GM18505 (cell line): ENCODE measurements around the gene FGF14.

Experiments used
- ATAC-seq: cut with Tn5 transposase; IDR thresholded peaks from one replicate; pipeline ENCODE4 v1.9.1; 2021; ENCODE audit not compliant: unreplicated experiment
- POLR2A ChIP-seq: IDR thresholded peaks from 4 replicates; pipeline ENCODE4 v1.6.1; 2011; ENCODE audit warnings: borderline replicate concordance; ENCODE audit not compliant: insufficient read depth, insufficient read length; ENCODE audit errors: extremely low read depth

Gene FGF14

DNA sequence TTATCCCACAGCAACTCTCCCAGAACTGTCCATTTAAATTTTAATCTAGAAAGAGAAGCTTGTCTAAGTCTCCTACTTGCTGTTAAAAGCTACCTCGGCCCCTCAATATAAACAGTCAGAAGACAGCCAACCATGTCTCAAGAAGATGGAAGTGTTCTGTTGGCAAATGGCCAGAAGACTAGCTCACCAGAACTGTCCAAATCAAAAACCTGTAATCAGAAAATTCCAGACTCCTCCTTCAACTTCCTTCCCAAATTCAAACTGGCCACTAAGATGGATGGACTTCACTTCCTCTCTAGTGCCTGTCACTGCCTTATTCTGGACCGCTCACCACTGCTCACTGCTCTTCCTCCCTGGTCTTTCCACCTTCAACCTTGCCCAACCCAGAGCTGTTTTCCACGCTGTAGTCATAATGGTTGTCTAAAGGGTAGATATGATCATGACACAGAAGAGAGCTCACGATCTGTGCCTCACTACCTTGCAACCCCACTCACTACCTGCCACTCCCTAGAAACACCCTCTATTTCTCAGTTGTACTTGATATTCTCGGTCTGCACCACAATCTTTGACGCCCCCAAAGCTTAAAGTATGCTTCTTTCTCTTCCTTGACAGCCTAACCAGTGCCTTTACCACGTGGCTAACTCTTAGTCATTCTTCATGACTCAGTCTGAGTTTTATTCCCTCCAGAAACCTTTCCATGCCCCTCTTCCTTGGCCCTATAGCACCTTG is 9.2 kb downstream of the FGF14 start:
- no peak for ATAC-seq
- no peak for TF ChIP-seq POLR2A

DNA sequence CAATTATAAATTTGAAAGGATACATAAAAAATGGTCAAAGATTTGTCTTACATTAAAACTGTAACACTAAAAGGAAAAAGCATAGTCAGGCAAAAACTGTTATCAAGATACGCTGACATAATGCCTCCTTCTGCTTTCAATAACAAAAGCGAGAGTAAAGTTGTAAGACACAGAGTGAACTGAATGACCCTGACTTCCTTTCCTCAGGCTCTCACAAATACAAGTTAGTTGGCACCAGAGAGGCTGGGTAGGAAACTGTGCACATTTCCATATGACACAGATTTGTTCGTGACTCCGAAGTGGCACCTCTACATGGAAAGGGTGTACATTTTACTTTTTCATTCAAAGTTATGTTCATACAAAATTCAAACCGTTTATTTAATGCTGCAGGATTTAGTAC is 15.4 kb downstream of the FGF14 start:
- no peak for ATAC-seq
- no peak for TF ChIP-seq POLR2A

DNA sequence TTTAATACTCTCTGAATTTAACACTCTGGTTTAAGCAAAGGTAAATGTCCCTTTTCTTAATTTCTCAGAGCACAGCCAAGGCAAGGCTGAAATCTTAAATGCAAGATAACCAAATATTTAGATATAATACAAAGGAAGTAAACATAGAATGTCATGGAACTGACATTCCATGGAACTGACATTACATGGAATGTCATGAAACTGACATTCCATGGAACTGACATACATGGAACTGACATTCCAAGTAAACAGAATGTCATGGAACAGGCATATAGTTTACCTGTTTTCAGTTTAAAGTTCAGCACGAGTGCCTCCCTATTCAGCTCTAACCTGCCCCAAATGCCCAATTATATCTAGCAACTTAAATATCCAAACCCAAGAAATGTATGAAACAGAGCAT is 21.8 kb downstream of the FGF14 start:
- TF ChIP-seq POLR2A, result no peak
- no peak for ATAC-seq

DNA sequence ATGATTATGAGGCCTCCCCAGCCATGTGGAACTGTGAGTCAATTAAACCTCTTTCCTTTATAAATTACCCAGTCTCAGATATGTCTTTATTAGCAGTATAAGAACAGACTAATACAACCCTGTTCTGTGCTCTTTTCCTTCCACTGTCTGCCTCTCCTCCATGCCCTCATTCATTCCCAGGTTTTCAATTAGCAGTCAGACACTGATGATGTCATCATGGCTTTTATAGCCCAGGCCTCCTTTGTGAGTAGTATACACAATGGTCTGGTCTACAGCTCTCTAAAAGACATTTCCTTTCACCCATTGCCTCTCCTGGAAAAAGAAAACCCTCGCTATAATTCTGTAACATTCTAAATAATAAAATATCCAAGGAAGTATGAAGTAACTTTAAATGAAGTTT is 25.5 kb downstream of the FGF14 start:
- ATAC-seq, result no peak
- no peak for TF ChIP-seq POLR2A

DNA sequence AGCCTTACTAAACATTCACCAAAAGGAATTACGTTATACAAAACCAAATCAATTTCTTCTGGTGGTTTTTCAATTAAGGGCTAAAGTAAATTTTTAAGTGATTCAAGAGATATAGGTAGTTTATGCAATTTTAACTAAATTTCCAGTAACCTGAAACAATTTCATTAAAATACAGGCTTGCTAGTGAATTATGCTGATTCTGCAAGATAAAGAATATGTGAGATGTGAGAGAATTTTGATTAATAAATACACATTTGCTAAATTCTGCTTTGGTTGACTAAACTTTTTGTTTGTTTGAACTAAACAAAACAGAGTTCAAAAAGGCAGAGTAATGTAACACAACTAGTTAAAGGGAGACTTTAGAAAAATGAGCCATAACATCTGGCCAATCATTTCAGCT is 27.1 kb downstream of the FGF14 start:
- no peak for TF ChIP-seq POLR2A
- ATAC-seq, result no peak

DNA sequence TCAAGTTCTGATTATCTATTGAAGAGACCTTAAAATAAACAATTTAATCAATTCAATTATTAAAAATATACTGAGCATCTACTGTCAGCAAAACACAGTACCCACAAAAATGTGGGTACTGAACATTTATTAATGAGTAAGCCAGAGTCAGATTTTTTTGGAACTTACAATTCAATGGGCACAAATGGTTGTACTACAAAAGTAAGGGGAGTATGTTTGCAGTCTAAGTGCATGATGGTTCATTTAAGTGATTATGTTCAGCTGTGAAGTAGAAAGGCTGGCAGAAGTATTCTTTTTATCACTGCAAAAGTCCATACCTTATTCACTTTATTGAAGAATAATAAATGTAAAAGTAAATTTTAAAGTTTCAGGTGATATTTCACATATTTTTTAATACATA is 27.6 kb downstream of the FGF14 start:
- no peak for ATAC-seq
- TF ChIP-seq POLR2A, result no peak

DNA sequence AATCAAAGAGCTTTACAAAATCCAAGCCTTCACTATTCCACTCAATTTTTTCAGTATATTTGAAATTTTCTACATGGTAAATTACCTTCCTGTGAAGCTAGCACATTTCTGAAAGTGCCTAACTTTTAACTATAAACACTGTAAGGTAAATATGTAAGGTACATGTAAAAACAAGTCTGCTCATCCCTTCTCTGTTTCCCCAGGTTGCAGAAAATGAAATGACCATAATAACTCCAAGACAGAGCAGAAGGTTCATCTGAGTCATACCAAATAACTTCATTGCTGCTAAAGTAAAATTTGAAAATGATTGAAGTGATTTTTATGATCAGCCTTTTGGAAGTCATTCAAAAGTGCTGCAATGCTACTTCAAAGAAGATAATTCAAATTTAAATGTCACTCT is 28.6 kb downstream of the FGF14 start:
- TF ChIP-seq POLR2A, result no peak
- ATAC-seq, result no peak

DNA sequence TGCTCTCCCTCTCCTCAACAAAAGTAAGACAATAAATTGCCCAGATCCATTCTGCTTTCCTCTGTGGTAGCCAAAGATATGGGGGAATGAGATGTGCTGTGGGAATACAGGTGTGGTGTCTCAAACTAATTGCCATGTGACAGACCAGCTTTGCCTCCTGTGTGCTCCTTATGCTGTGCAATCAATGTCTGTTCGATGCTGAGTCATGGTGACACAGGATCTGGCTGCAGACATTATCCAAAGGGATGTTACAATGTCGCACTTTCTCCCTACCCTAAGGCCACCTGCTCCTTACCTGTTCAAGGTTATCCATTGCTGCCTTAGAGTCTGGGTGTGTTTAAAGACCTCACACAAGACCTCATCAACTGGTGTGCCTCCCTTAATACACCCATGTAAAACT is 32.5 kb downstream of the FGF14 start:
- ATAC-seq, result no peak
- no peak for TF ChIP-seq POLR2A

DNA sequence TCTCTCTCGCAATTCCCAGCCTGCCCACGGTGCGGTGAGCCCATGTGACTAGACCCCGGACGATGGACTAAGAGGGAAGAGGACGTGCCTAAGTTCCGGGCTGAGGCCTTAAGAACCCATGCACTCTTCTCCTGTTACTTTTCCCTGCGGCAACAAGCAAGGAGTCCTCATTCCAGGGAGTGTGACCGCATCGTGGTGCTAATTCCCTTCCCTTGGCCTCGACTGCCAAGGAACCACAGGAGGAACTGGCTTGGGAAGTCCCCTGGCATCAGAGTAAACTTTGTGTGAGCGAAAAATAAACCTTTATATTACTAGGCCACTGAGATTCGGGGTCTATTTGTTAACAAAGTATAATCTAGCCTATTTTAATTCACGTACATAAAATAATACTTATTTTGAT is 34.0 kb downstream of the FGF14 start:
- ATAC-seq, result no peak
- TF ChIP-seq POLR2A, result no peak

DNA sequence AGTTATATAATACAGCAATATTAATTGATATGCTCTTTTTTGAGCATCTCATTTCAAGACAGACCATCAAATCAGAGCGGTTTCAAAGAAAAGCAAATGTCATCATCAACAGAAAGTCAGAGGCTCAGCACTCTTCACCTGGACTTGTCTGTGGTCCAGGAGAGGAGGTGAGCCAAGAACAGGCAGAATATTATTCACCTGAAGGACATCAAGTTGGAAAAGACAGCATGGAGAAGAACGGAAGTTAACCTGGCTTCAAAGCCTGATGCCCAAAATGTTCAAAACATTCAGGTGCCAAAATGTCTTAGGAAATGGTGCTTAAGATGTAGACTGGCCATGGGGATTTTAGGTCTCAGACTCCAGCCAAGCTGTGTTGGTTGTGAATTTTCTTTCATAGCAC is 40.7 kb downstream of the FGF14 start:
- ATAC-seq, result no peak
- no peak for TF ChIP-seq POLR2A

DNA sequence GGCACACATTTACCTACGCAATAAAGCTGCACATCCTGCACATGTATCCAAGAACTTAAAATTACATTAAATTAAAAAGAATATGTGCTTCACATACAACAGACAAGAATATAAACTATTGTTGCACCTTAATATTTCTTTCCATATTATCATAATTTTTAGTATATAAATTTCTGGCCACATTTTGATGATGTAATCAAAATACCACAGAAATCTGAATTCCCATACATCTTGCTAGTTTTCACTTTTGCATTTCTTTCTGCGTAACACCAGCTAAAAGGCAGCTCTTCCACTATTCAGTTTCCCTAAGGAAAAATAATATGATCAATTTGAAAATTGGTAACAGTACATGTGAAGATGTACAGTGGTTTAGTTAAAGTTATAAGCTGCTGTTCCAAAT is 42.6 kb downstream of the FGF14 start:
- no peak for ATAC-seq
- no peak for TF ChIP-seq POLR2A

DNA sequence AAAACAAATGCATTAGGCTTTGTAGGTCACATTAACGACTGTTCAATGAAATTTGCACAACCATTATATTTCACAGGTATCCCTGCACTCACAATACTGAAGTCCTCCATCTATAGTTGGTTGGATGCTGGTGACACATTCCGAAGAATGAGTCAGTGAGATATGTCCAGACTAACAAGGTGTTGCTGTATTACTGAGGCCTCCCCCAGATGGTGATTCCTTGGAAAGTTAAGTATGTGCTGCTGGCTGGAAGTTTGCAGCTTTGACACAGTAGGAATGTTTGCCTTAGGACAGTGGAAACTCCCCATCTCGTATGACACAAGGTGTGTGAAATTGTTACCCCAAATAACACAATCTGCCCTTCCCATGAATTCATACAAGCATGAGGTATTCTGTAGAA is 46.6 kb downstream of the FGF14 start:
- no peak for TF ChIP-seq POLR2A
- ATAC-seq, result no peak

DNA sequence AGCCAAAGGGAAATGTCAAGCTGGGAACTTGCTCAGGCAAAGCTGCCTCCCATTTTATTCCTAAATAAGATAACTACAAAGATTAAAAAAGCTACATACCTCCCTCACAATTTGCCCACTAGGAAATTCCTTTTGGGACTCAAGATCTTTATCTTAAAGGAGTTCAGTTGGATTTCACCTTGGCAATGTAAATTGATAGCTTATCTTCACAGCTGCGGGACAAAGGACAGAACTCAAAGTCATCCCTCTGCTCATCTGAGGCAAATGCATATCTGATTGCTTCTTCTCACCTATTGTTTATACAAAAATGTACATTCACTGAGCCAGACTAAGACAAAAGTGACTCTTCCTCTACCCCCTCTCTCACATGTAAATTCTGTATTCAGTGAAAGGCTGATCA is 47.8 kb downstream of the FGF14 start:
- ATAC-seq, result no peak
- TF ChIP-seq POLR2A, result no peak

DNA sequence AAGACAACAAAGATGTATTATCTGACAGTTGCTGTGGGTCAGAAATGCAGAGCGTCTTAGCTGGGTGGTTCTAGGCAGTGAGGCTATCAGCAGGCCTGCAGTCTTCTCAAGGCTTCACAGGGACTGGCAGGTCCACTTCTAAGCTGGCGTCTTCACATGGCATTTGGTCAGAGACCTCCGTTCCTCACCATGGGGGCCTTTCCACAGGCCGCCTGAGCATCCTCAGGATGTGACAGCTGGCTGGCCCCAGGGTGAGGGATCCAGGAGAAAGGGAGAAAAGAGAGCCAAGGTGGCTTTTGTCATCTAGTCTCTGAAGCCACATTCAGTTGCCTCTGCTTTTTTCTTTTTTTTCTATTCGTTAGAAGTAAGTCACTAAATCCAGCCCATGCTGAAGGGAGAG is 50.3 kb downstream of the FGF14 start:
- no peak for ATAC-seq
- no peak for TF ChIP-seq POLR2A

DNA sequence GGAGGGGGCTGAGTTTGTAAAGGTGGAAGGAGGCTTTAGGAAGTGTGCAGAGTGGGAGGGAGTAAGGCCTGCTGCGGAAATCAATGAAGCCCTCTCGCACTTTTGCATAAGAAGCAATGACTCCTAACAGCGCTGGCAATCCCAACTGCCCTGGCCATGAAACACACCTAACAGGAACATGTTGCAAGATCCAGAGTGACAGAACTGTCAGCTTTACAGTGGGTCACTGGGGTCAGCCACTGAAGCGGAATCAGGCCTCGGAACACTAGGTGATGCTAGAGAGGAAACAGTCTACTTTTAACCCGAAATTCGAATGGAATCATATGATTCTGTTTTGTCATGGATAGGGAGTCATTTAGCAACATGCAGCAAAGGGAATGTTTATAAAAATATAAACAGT is 54.4 kb downstream of the FGF14 start:
- TF ChIP-seq POLR2A, result no peak
- no peak for ATAC-seq
